ENCODE data around the gene ZNF608.

GRCh38 chr5:124760608-124761007 lies 14.2 kb upstream of the ZNF608 start:
- TF ChIP-seq, protein P1, sequence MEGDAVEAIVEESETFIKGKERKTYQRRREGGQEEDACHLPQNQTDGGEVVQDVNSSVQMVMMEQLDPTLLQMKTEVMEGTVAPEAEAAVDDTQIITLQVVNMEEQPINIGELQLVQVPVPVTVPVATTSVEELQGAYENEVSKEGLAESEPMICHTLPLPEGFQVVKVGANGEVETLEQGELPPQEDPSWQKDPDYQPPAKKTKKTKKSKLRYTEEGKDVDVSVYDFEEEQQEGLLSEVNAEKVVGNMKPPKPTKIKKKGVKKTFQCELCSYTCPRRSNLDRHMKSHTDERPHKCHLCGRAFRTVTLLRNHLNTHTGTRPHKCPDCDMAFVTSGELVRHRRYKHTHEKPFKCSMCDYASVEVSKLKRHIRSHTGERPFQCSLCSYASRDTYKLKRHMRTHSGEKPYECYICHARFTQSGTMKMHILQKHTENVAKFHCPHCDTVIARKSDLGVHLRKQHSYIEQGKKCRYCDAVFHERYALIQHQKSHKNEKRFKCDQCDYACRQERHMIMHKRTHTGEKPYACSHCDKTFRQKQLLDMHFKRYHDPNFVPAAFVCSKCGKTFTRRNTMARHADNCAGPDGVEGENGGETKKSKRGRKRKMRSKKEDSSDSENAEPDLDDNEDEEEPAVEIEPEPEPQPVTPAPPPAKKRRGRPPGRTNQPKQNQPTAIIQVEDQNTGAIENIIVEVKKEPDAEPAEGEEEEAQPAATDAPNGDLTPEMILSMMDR (IDR thresholded peaks at IDR 0.05; ENCODE audit: low read depth, low read length): no peak
- TF ChIP-seq MYC (IDR thresholded peaks at IDR 0.05; ENCODE audit: low read depth, low read length): no peak
